Retina (tissue), 1 donor: ENCODE results near the gene MB21D2.
"Not testable (repeated sequence)": the region's sequence is repeated elsewhere in the genome, so short reads cannot be mapped to it uniquely, and the experiment has no call there.

Experiments used
- DNase-seq: peaks from one replicate; pipeline ENCODE4 v3.0.0-alpha.2; 2016

Gene MB21D2, protein sequence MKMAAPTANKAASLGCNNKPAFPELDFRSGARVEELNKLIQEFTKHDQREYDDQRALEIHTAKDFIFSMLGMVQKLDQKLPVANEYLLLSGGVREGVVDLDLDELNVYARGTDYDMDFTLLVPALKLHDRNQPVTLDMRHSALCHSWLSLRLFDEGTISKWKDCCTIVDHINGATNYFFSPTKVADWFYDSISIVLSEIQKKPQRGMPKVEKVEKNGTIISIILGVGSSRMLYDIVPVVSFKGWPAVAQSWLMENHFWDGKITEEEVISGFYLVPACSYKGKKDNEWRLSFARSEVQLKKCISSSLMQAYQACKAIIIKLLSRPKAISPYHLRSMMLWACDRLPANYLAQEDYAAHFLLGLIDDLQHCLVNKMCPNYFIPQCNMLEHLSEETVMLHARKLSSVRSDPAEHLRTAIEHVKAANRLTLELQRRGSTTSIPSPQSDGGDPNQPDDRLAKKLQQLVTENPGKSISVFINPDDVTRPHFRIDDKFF

DNA sequence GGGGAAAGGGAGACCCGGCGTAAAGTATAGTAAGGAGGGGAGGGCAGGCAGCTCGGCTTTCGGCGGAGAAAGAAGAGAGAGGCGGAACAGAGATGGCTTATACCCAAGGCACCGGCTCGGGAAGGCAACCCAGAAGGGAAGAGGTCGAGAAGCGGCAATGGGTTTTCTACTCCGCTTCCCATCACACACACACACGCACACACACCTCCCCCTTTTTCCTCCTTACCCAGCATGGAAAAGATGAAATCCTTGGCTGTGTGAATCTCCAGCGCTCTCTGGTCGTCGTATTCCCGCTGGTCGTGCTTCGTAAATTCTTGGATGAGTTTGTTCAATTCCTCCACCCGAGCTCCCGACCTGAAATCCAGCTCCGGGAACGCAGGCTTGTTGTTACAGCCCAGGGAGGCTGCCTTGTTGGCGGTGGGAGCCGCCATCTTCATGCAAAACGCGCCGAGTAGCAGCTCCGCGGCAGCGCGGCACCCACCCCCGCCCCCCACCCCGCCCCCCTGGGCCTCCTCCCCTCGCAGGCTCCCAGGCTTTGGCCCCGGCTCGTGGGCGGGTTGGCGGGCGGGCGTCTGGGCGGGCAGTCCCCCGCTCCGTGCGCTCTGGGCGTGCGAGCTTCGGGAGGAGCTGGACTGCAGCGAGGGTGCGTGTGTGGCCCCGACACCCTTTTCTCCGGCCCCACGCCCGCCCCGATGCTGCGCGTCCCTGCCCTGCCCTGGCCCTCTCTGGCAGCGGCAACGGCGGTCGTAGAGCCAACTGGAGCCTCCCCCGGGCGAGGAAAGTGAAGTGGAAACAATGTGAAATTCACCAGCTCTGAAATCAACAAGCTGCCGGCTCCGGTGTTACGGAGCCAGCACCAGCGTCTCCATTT lies at the start of gene MB21D2:
Gene MB21D2 (minus strand): TSS at position 453 of the 871 bp plus-strand sequence. CDS start 16 bp downstream, at position 437.
- peak; percentile 94 for DNase-seq

DNA sequence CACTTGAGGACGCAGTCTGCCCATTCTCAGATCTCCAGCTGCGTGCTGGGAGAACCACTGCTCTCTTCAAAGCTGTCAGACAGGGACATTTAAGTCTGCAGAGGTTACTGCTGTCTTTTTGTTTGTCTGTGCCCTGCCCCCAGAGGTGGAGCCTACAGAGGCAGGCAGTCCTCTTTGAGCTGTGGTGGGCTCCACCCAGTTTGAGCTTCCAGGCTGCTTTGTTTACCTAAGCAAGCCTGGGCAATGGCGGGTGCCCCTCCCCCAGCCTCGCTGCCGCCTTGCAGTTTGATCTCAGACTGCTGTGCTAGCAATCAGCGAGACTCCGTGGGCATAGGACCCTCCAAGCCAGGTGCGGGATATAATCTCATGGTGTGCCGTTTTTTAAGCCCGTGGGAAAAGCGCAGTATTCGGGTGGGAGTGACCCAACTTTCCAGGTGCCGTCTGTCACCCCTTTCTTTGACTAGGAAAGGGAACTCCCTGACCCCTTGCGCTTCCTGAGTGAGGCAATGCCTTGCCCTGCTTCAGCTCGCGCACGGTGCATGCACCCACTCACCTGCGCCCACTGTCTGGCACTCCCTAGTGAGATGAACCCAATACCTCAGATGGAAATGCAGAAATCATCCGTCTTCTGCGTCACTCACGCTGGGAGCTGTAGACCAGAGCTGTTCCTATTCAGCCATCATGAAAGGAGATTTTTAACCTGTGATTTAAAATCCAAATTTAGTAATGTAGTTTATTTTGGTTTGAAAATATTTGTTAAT lies 47.5 kb upstream of the MB21D2 start:
- DNase-seq, result not testable (repeated sequence)

DNA sequence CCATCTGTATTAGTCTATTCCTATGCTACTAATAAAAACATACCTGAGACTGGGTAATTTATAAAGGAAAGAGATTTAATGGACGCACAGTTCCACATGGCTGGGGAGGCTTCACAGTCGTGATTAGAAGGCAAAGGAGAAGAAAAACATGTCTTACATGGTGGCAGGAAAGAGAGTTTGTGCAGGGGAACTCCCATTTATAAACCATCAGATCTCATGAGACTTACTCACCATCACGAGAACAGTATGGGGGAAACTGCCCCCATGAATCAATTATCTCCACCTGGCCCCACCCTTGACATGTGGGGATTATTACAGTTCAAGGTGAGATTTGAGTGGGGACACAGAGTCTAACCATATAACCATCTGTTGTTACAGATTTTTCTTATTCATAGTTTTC lies 42.1 kb upstream of the MB21D2 start:
- no peak for DNase-seq

DNA sequence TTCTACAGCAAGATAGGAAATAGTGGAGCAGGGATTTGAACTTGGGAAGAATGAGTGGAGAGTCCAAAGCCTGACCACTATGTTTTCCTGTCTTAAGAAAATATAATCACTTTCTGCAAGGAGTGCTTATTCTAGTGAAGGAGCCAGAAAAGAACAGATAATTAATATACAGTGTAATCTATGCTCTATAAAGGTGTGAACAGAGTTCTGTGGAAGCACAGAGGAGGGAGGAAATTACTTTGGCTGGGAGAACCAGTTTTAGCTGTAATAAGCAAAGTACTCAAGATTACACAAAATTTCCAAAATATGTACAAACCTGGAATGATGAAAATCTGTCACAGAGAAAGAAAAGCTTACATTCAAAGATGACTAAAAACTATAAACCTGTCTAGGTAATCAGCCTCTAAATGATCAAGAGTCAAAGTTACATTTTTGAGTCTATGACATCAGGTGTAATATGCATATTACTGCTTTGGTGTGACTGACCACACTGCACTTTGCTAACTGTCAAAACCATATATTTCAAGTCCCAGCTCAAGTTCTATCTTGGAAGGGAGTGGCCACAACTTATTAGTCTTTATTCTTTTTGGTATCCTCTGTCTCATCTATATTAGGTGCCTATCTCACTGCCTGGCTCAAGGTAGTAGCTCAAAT lies 40.7 kb upstream of the MB21D2 start:
- DNase-seq, result no peak

DNA sequence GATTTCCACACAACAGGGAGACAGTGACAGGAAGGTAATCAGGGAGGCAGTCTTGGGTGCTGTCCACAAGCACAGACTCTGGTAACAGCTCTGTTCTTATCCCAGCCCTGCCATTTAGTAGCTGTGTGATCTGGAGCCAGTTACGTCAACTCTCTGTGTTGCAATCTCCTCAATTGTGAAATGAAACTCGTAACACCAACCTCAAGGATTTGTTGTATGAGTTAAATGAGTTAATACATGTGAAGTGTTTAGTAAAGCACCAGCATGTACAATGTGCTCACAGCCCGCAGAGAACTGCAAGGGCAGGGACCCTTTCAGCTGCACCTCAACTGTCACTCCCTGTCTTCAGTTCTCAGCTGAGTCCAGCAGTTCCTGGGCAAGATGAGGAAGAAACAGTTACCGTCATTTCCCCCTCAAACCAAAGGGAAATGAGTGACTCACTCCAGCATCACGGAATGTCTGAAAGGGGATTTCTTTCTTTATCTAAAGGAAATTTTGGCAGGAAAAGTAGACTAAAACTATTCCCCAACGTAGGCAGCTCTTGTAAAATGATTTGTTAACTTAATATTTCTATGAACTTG lies 39.9 kb upstream of the MB21D2 start:
- no peak for DNase-seq

DNA sequence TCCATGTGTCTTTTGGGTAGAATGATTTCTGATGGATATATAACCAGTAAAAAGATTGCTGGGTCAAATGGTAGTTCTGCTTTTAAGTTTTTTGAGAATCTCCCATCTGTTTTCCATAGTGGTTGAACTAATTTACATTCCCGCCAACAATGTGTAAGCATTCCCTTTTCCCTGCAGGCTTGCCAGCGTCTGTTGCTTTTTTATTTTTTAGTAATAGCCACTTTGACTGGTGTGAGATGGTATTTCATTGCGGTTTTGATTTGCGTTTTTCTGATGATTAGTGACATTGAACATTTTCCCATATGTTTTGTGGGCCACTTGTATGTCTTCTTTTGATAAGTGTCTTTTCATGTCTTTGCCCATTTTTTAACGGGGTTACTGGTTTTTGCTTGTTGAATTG lies 36.3 kb upstream of the MB21D2 start:
- no peak for DNase-seq

DNA sequence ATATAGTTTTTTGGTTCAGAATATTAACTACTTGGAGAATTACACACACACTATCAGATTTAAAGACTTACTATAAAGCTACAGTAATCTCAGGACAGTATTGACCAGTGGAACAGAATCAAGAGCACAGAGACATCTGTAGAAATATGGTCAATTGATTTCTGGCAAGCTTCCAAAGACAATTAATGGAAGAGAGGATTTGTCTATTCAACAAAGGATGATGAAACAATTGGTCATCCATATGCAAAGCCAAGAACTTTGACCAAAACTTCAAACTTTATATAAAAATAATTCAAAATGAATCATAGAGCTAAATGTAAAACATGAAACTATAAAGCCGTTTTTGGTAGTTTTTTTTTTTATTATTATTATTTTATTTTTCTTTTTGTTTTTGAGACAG lies 29.8 kb upstream of the MB21D2 start:
- no peak for DNase-seq

DNA sequence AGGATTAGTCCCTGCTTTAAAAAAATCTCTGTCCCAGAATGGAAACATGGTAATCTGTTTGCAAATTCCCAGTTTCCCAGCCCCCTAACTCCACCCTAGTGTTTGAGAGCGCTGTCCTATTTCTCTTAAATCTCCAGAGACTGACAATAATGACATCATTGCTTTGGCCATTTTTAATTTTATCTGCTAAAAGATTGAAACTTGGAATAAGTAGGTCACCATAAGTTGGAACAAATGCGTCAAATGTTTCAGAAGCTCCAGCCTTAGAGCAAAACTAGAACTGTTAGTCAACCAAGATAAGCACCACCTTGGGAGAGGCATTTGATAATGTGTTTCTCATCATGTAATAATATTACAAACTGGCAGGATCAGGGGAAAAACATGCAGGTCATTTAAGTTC lies 25.7 kb upstream of the MB21D2 start:
- no peak for DNase-seq

DNA sequence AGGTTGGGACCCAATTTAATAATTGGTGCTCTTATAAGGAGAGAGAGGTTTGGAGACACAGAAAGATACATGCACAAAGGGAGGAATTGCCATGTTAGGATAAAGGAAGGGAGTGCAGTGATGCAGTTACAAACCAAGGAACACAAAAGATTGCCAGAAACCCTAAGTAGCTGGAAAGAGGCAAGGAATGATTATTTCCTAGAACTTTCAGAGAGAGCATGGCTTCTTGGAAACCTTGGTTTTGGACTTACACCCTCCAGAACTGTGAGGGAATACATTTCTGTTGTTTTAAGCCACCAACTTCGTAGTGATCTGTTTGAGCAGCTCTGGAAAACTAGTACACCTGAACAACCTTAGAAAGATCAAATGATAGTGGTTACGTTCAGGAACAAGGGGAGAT lies 25.0 kb upstream of the MB21D2 start:
- DNase-seq, result no peak

DNA sequence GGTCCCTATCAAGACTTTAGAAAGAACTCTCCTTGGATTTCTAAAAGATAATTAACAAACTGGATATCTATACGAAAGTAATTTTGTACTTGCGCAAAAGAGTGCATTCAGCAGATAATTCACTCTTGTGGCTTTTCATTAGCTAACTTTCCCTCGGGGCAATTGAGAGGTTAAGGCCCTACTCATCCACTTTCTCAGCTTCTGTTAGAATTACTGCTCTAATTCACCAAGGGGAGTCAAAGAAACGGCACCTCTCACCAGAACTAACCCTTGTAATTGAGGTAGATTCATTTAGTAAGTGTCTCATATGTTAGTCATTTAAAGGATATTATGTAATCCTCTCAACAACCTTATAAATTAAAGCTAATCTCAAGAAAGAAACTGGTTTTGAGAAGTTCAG lies 22.5 kb upstream of the MB21D2 start:
- DNase-seq, result no peak

DNA sequence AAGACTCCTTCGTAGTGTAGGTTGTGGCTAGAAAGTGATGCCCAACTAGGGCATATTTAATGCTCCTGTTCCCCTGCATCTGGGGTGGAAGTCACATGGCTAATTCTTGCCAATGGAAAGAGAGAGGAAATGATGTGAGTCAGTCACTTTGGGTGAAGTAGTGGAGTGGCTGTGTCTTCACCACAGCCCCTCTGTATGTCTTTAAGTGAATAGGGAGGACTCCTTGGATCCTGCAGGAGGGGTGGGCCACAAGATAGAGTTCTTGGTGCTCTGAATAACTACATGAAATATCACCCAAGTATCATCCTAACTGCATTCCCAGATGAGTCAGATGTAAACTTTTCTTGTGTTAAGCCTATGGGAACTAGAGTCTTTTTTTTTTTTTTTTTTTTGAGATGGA lies 17.8 kb upstream of the MB21D2 start:
- no peak for DNase-seq

DNA sequence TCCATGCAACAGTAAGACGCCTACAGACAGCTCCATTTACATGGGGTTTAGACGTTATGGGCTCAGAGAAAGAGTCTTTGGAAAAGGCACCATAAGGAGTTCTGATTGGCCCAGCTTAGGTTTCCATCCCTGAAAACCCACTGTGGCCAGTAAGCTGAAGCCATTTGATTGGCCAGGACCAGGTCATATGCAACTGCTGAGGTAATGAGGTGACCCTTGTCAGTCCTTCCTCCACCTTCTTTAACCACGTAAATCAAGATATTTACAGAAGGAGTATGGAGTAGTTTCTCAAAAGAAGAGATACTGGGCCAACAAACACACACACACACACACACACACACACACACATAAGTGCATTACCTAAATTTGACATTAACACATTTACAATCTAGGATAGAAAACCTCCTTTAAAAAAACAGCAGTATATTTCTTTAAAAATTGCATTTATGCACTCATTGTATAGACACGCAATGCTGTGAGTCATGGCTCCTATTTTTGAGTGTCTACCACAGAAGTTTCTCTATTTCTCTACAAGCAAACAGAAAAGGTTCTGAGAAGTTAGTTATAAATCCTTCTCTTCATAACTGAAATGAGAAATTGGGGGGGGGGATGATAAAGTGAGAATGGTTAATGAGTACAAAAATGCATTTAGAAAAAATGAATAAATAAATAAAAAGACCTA lies 16.3 kb upstream of the MB21D2 start:
- no peak for DNase-seq

DNA sequence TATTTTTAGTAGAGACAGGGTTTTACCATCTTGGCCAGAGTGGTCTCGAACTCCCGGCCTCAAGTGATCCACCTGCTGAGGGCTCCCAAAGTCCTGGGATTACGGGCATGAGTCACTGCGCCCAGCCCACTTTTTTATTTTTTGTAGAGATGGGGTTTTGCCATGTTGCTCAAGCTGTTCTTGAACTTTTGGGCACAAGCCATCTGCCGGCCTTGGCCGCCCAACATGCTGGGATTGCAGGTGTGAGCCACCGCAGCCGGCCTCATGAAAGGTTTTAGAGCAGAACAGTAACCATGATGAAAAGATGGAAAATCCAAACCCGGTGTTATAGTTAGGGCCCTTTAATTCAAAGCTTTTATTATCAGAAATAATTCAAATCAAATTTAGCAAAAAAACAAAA lies 15.6 kb upstream of the MB21D2 start:
- no peak for DNase-seq

DNA sequence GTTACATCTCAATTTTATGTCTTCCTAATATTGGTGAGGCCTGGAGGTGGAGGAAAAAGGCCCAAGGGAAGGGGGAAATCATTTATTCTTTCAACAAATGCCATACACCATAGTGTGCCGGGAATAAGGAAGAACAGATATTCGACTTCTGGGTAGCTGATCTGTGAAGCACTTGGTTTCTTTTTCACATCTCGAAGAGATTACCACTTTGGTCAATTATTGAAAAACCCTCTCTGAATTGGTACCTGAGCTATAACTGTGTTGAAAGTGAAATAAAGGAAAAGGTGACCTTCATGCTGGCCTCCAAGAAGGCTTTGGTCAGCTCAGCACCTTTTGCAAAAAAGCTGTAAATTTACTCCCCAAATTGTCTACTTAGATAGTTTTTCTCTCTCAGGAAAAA lies 14.2 kb upstream of the MB21D2 start:
- no peak for DNase-seq

DNA sequence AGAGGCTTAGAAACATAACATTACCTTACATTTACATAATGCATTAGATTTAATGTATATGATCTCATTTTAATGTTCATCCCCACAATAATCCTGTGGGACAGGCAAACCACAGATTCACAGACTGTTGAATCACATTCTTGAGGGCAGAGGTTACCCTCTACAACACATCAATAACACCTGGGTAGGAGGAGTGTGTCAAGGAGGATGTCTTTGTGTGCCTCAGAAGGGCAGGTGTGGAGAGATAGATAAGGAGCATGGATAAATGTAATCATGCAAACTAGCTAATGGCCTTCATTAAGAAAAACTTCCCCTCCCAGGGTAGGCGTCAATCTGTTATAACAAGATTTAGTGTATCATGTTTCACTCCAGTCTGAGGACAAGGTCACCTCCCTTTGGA lies 12.9 kb upstream of the MB21D2 start:
- DNase-seq, result no peak

DNA sequence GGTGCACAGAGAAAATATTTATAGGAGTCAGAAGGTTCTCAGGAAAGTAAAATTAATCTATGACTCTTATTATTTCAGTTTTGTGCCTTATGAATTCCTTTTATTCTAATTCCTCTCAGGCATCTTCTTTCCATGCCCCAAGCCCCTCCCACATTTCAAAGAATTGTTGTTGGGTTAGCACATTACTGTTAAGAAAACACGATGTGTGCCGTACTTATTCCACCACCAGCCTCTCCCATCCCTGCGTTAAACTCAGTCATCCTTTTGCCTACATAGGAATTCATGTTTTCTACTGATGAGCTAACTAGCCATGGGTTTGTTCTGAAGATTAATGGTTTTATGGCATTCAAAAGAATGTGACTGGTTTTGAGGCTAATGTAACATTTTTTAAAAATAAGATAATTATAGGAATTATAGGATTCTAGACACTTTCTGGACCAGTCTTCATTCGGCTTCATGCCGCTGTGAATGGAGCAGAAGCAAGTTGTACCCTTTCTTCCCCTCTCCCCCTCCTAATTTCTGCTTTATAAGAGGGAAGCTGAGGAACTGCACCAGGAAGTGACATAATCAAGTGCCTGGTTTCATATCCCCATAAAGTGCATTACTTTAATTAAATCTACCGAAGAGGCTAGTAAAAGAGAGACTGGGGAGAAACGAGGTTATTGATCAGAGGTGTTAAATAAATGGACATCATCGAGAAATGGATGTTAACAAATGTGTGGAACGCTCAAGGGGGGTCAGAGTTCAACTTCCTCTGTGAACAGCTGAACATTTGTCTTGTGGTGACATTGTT lies 12.3 kb upstream of the MB21D2 start:
- DNase-seq, result no peak

DNA sequence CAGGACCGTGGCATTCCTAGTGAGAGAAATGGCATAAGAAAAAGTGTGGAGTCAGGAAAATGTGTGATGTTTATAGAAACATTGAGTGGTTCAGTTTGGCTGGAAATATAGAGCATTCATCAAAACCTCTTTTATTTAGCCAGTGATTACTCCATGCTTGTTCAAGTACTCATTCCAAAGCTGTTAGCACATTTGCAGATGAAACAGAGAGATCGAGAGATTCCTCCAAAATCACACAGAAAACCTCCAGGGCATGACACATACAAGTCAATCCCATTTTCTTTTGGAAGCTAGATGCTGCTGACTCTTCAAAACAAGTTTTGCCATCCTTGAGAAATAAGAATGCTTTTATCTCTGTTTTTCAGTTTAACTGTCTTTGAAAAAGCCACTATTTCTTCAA lies 11.5 kb upstream of the MB21D2 start:
- DNase-seq, result no peak

DNA sequence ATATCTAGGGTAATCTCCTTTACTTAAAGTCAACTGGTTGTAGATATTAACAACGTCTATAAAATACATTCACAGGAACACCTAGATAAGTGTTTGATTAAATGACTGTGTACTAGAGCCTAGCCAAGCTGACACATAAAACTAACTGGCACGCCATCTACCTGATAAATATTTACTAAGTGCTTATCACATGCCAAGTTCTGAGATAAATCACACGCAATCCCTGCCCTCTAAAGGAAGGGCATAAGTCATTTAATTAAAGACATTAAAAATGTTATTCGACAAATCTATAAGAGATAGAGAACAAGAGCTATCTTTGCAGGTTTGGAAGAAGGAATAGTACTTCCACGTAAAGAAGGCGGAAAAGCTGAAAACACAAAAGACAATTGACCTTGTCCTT lies 11.1 kb upstream of the MB21D2 start:
- DNase-seq, result no peak

DNA sequence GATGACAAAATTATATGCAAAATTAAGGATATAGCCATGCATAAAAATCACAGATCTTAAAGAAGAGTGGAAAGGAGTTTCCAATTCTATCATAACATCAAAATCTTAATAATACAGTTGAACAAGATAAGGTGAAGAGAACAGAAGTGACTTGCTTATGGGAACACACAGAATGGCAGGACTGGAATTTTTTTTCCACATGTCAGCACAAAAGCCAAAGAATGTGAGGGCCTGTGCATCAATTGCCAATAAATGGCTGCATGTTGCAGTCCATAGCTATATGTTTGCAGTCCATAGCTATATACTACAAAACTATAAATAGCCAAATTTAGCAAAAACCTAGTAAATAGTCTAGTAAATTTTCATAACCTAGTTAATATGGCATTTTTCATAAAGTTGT lies 10.4 kb upstream of the MB21D2 start:
- no peak for DNase-seq

DNA sequence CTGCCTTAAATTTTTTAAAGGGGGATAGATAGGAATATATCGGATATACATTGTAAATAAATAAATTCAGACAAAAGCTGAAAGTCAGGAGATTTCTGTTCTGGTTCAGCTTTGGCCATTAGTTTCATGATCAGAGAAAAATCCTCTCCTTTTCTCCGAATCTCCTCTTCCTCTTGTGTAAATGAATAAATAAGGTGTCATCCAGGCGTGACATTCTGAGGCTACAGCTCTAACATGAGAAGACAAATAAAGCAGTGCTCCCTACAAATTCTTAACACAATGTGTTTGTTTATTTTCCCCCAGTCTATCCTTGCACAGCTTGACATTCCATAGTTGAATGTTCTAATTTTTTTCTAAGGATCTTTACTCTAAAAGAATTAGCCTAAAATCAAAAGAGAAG lies 9.4 kb upstream of the MB21D2 start:
- no peak for DNase-seq

DNA sequence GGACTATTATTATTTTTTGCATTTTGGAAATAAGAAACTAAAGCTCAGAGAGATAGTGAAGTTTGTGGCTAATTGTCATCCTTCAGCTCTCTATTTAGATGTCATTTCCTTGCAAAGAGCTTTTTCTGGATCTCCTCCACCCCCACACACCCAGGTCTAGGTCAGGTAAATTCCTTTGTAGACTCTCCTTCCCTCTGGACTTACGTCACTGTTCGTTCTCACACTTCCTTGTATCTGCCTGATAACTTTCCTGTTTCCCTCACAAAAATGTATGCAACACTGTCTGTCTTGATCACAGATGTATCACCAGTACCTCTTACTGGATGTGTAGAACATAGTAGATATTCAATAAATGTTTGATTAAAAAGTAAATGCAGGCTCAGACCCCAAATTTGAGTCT lies 6.1 kb upstream of the MB21D2 start:
- DNase-seq, result no peak
